Skeletal muscle satellite cell (primary cell): Measurements from ENCODE around the gene LILRB3.
"Not testable (repeated sequence)": the region's sequence is repeated elsewhere in the genome, so short reads cannot be mapped to it uniquely, and the experiment has no call there.

Experiments used
- H3K27me3 ChIP-seq: 2 replicates; pipeline ENCODE4 v1.7.0; 2013; ENCODE audit warnings: low read length; ENCODE audit not compliant: control insufficient read depth, insufficient read depth
- H3K36me3 ChIP-seq: 2 replicates; pipeline ENCODE4 v1.7.0; 2013; ENCODE audit warnings: mild to moderate bottlenecking, control low read depth, low read length; ENCODE audit not compliant: insufficient read depth
- H3K4me1 ChIP-seq: 2 replicates; pipeline ENCODE4 v1.7.0; 2013; ENCODE audit warnings: low read length; ENCODE audit not compliant: control insufficient read depth, insufficient read depth
- H3K4me2 ChIP-seq: 2 replicates; pipeline ENCODE4 v1.7.0; 2013; ENCODE audit warnings: mild to moderate bottlenecking, low read length
- H3K4me3 ChIP-seq: 2 replicates; pipeline ENCODE4 v1.7.0; 2013; ENCODE audit warnings: low read length
- H3K9ac ChIP-seq: 2 replicates; pipeline ENCODE4 v1.7.0; 2013; ENCODE audit warnings: mild to moderate bottlenecking, low read depth, low read length, moderate library complexity
- H3K9me3 ChIP-seq: replicated peaks from 2 replicates; pipeline ENCODE4 v1.7.0; 2013; ENCODE audit warnings: mild to moderate bottlenecking, control low read depth, low read length

The LILRB3 gene

GRCh38 chr19:54218960-54219661 is 3.7 kb downstream of the LILRB3 start:
- Histone ChIP-seq H3K27me3 (no peaks in the 10 kb centered on the region), H3K4me1 (no peaks in the 10 kb centered on the region), H3K36me3 (no peaks in the 10 kb centered on the region), H3K9me3 (no peaks in the 10 kb centered on the region), H3K9ac (no peak overlapping the region), H3K4me2 (no peak overlapping the region), H3K4me3 (no peak overlapping the region)

- Histone ChIP-seq H3K9ac (no peak overlapping the region), H3K27me3 (no peaks in the 10 kb centered on the region), H3K4me1 (no peaks in the 10 kb centered on the region), H3K4me2 (no peak overlapping the region), H3K9me3 (no peaks in the 10 kb centered on the region), H3K36me3 (no peaks in the 10 kb centered on the region), H3K4me3 (no peak overlapping the region)
These were observed 4.5 kb downstream of the LILRB3 start for GRCh38 chr19:54218259-54218658.

- not testable (repeated sequence) for H3K9ac ChIP-seq, H3K4me2 ChIP-seq, H3K9me3 ChIP-seq, H3K4me3 ChIP-seq, H3K4me1 ChIP-seq, H3K36me3 ChIP-seq, H3K27me3 ChIP-seq
These were observed 5.1 kb downstream of the LILRB3 start for GRCh38 chr19:54217517-54218247.

GRCh38 chr19:54216869-54217268 is 5.9 kb downstream of the LILRB3 start:
- Histone ChIP-seq H3K4me1 (no peaks in the 10 kb centered on the region), H3K9ac (no peak overlapping the region), H3K36me3 (no peaks in the 10 kb centered on the region), H3K27me3 (no peaks in the 10 kb centered on the region), H3K9me3 (no peaks in the 10 kb centered on the region), H3K4me2 (no peak overlapping the region), H3K4me3 (no peak overlapping the region)

GRCh38 chr19:54214734-54215133 is 8.1 kb downstream of the LILRB3 start:
- H3K27me3 ChIP-seq, H3K36me3 ChIP-seq, H3K4me2 ChIP-seq, H3K4me3 ChIP-seq, H3K4me1 ChIP-seq, H3K9ac ChIP-seq, H3K9me3 ChIP-seq: not testable (repeated sequence)

GRCh38 chr19:54214217-54214616 is 8.6 kb downstream of the LILRB3 start:
- not testable (repeated sequence) for H3K4me3 ChIP-seq, H3K27me3 ChIP-seq, H3K9ac ChIP-seq, H3K36me3 ChIP-seq, H3K9me3 ChIP-seq, H3K4me2 ChIP-seq
- peaks cover 11% of the 10 kb centered on the region for H3K4me1 ChIP-seq

- H3K27me3 ChIP-seq: no peaks in the 10 kb centered on the region
- no peaks in the 10 kb centered on the region for H3K9me3 ChIP-seq
- H3K4me1 ChIP-seq: peaks cover 29% of the 10 kb centered on the region
- no peak overlapping the region for H3K4me3 ChIP-seq
- H3K9ac ChIP-seq: no peak overlapping the region
- peaks cover 32% of the 10 kb centered on the region for H3K36me3 ChIP-seq
- H3K4me2 ChIP-seq: no peak overlapping the region
These were observed 11.6 kb downstream of the LILRB3 start for GRCh38 chr19:54211235-54211634.

GRCh38 chr19:54209811-54210494 is 12.9 kb downstream of the LILRB3 start:
- no peak overlapping the region for H3K4me3 ChIP-seq
- peak overlapping the region; percentile 32 for H3K4me2 ChIP-seq
- peak overlapping the region; percentile 28 for H3K9ac ChIP-seq
- H3K4me1 ChIP-seq: peaks cover 31% of the 10 kb centered on the region
- peaks cover 45% of the 10 kb centered on the region for H3K36me3 ChIP-seq
- no peaks in the 10 kb centered on the region for H3K27me3 ChIP-seq
- H3K9me3 ChIP-seq: no peaks in the 10 kb centered on the region

GRCh38 chr19:54209058-54209810 is 13.6 kb downstream of the LILRB3 start:
- H3K4me3 ChIP-seq: no peak overlapping the region
- peaks cover 38% of the 10 kb centered on the region for H3K4me1 ChIP-seq
- peaks cover 52% of the 10 kb centered on the region for H3K36me3 ChIP-seq
- peak overlapping the region; percentile 32 for H3K4me2 ChIP-seq
- peak overlapping the region; percentile 28 for H3K9ac ChIP-seq
- no peaks in the 10 kb centered on the region for H3K9me3 ChIP-seq
- H3K27me3 ChIP-seq: no peaks in the 10 kb centered on the region

GRCh38 chr19:54208784-54209057 is 14.1 kb downstream of the LILRB3 start:
- Histone ChIP-seq H3K9me3 (no peaks in the 10 kb centered on the region), H3K4me3 (no peak overlapping the region), H3K9ac (peak overlapping the region; percentile 14), H3K27me3 (no peaks in the 10 kb centered on the region), H3K36me3 (peaks cover 57% of the 10 kb centered on the region), H3K4me2 (peak overlapping the region; percentile 32), H3K4me1 (peaks cover 41% of the 10 kb centered on the region)

- Histone ChIP-seq H3K9ac (peak overlapping the region; percentile 14), H3K4me2 (no peak overlapping the region), H3K9me3 (no peaks in the 10 kb centered on the region), H3K4me3 (no peak overlapping the region), H3K4me1 (peaks cover 46% of the 10 kb centered on the region), H3K27me3 (no peaks in the 10 kb centered on the region), H3K36me3 (peaks cover 62% of the 10 kb centered on the region)
These were observed 14.6 kb downstream of the LILRB3 start for GRCh38 chr19:54207983-54208783.
